ENCODE measurements around the gene IL22RA1.

The IL22RA1 gene

DNA sequence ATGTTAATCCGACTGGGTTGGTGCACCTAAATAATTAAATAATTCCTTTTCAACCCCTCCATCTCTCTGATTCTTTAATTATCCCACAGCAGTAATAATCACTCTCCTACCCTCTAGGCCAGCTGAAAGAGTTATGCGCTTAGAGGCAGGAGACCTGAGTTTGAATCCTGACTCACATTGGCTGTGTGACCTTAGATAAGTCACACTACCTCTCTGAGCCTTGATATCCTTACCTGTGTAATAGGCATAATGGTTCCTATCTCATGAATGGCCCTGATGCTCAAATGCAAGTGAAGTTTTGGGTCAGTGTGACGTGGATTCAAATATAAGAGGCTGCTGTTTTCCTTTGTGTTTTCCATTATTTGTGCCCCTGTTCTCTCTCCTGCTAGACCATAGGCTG lies 39.1 kb downstream of the IL22RA1 start:
- H3K4me1 ChIP-seq (ENCODE audit: insufficient read depth, low read length, poor library complexity, severe bottlenecking): no peaks in the 10 kb centered on the region
- H3K9me2 ChIP-seq (replicated peaks; ENCODE audit: low read depth, low read length): no peaks in the 10 kb centered on the region
- H2AFZ ChIP-seq (ENCODE audit: low read length): no peak overlapping the region
- H3K36me3 ChIP-seq (ENCODE audit: insufficient read depth, low read length): no peaks in the 10 kb centered on the region
- no peaks in the 10 kb centered on the region for H3K27me3 ChIP-seq (ENCODE audit: insufficient read depth, low read length, poor library complexity, severe bottlenecking)
- no peaks in the 10 kb centered on the region for H3K79me2 ChIP-seq (ENCODE audit: insufficient read depth, low read length)
- H3K9me3 ChIP-seq (ENCODE audit: insufficient read depth, low read depth, low read length): no peaks in the 10 kb centered on the region
- TF ChIP-seq, protein P1, sequence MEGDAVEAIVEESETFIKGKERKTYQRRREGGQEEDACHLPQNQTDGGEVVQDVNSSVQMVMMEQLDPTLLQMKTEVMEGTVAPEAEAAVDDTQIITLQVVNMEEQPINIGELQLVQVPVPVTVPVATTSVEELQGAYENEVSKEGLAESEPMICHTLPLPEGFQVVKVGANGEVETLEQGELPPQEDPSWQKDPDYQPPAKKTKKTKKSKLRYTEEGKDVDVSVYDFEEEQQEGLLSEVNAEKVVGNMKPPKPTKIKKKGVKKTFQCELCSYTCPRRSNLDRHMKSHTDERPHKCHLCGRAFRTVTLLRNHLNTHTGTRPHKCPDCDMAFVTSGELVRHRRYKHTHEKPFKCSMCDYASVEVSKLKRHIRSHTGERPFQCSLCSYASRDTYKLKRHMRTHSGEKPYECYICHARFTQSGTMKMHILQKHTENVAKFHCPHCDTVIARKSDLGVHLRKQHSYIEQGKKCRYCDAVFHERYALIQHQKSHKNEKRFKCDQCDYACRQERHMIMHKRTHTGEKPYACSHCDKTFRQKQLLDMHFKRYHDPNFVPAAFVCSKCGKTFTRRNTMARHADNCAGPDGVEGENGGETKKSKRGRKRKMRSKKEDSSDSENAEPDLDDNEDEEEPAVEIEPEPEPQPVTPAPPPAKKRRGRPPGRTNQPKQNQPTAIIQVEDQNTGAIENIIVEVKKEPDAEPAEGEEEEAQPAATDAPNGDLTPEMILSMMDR (conservative IDR thresholded peaks at IDR 0.05; ENCODE audit: low read length): no peak
- TF ChIP-seq EZH2phosphoT487 (IDR thresholded peaks at IDR 0.05; ENCODE audit: borderline replicate concordance): no peak
- H3K4me3 ChIP-seq (ENCODE audit: low read length, poor library complexity, severe bottlenecking): no peak overlapping the region
- H3F3A ChIP-seq (ENCODE audit: low read depth): no peaks in the 10 kb centered on the region
- H3K4me2 ChIP-seq (ENCODE audit: low read depth, low read length, poor library complexity, severe bottlenecking): no peak overlapping the region
- H3K9ac ChIP-seq (ENCODE audit: low read depth, low read length, poor library complexity, severe bottlenecking): no peak overlapping the region
- H4K20me1 ChIP-seq (ENCODE audit: insufficient read depth, low read length, poor library complexity, severe bottlenecking): no peaks in the 10 kb centered on the region

DNA sequence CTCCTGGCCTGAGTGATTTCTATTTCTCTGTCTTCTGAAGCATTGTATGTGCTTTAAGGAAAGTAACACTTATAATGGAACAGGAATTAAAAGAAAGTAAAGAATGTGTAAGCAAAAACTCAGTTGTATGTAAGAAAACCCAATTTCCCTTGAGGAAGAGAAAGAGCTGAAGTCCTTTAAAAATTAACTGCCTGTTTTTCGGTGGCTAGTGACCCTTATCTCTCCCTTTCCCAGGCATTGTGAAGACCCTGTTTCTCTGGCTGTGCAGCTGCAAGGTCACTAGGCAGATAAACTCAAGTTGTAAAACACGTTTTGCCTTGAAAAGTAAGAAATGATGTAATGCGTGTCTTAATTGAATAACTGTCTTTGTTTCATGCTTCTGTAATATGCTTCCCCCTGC lies 39.5 kb downstream of the IL22RA1 start:
- Histone ChIP-seq H3K36me3 (ENCODE audit: insufficient read depth, low read length) (no peaks in the 10 kb centered on the region), H4K20me1 (ENCODE audit: insufficient read depth, low read length, poor library complexity, severe bottlenecking) (no peaks in the 10 kb centered on the region), H3K79me2 (ENCODE audit: insufficient read depth, low read length) (no peaks in the 10 kb centered on the region), H3K4me3 (ENCODE audit: low read length, poor library complexity, severe bottlenecking) (no peak overlapping the region), H3F3A (ENCODE audit: low read depth) (no peaks in the 10 kb centered on the region), H3K9me2 (replicated peaks; ENCODE audit: low read depth, low read length) (no peaks in the 10 kb centered on the region), H3K4me1 (ENCODE audit: insufficient read depth, low read length, poor library complexity, severe bottlenecking) (no peaks in the 10 kb centered on the region), H3K4me2 (ENCODE audit: low read depth, low read length, poor library complexity, severe bottlenecking) (no peak overlapping the region), H3K9ac (ENCODE audit: low read depth, low read length, poor library complexity, severe bottlenecking) (no peak overlapping the region), H3K27me3 (ENCODE audit: insufficient read depth, low read length, poor library complexity, severe bottlenecking) (no peaks in the 10 kb centered on the region), H3K9me3 (ENCODE audit: insufficient read depth, low read depth, low read length) (no peaks in the 10 kb centered on the region), H2AFZ (ENCODE audit: low read length) (no peak overlapping the region)
- no peak for TF ChIP-seq EZH2phosphoT487 (IDR thresholded peaks at IDR 0.05; ENCODE audit: borderline replicate concordance)
- TF ChIP-seq, protein P1 (conservative IDR thresholded peaks at IDR 0.05; ENCODE audit: low read length): no peak

DNA sequence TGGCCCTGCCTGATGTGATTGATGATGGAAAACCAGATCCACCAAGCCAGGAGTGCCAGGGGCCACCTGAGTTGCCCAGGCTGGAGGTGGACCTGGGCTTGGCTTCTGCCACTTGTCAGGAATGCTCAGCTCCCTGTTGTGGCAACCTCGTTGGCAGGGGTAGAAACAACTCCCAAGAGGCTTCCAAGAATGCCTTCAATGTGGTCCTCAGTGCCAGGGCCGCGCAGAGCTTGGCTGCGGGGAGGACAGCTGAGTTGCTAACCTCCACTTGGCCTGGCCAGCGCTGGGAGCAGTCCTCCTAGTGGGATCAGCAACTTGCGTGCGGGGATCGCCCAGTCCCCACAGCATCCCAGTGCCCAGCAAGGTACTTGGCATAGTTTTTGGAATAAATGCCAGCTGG lies 40.0 kb downstream of the IL22RA1 start:
- H3K4me2 ChIP-seq (ENCODE audit: low read depth, low read length, poor library complexity, severe bottlenecking): no peak overlapping the region
- no peaks in the 10 kb centered on the region for H3K79me2 ChIP-seq (ENCODE audit: insufficient read depth, low read length)
- no peak overlapping the region for H3K9ac ChIP-seq (ENCODE audit: low read depth, low read length, poor library complexity, severe bottlenecking)
- no peaks in the 10 kb centered on the region for H3K9me2 ChIP-seq (replicated peaks; ENCODE audit: low read depth, low read length)
- no peaks in the 10 kb centered on the region for H3K4me1 ChIP-seq (ENCODE audit: insufficient read depth, low read length, poor library complexity, severe bottlenecking)
- H3F3A ChIP-seq (ENCODE audit: low read depth): no peaks in the 10 kb centered on the region
- H3K36me3 ChIP-seq (ENCODE audit: insufficient read depth, low read length): no peaks in the 10 kb centered on the region
- no peaks in the 10 kb centered on the region for H3K9me3 ChIP-seq (ENCODE audit: insufficient read depth, low read depth, low read length)
- no peaks in the 10 kb centered on the region for H4K20me1 ChIP-seq (ENCODE audit: insufficient read depth, low read length, poor library complexity, severe bottlenecking)
- H3K27me3 ChIP-seq (ENCODE audit: insufficient read depth, low read length, poor library complexity, severe bottlenecking): no peaks in the 10 kb centered on the region
- TF ChIP-seq, protein P1 (conservative IDR thresholded peaks at IDR 0.05; ENCODE audit: low read length): no peak
- TF ChIP-seq EZH2phosphoT487 (IDR thresholded peaks at IDR 0.05; ENCODE audit: borderline replicate concordance): no peak
- no peak overlapping the region for H2AFZ ChIP-seq (ENCODE audit: low read length)
- H3K4me3 ChIP-seq (ENCODE audit: low read length, poor library complexity, severe bottlenecking): no peak overlapping the region

Data from Loucy (cell line).